NK-92 (cell line): ENCODE measurements around the gene STAC2.
"Not testable (repeated sequence)": the region's sequence is repeated elsewhere in the genome, so short reads cannot be mapped to it uniquely, and the experiment has no call there.

Experiments used
- DNase-seq: peaks from one replicate; lab custom pipeline; 2025; ENCODE audit not compliant: unreplicated experiment; lab: John Stamatoyannopoulos, UW

STAC2 gene

GRCh38 chr17:39191750-39192510 is 33.8 kb downstream of the STAC2 start:
- DNase-seq = no peak

- DNase-seq = no peak
Observed at GRCh38 chr17:39187152-39187830, 38.5 kb downstream of the STAC2 start.

- DNase-seq = no peak
Observed at GRCh38 chr17:39186481-39187002, 39.2 kb downstream of the STAC2 start.

- no peak for DNase-seq
Observed at GRCh38 chr17:39183720-39184119, 42.0 kb downstream of the STAC2 start.

GRCh38 chr17:39183045-39183444 is 42.7 kb downstream of the STAC2 start:
- DNase-seq = no peak

- no peak for DNase-seq
Observed at GRCh38 chr17:39181303-39181702, 44.4 kb downstream of the STAC2 start.

GRCh38 chr17:39178536-39178935 is 47.2 kb downstream of the STAC2 start:
- DNase-seq = no peak

- DNase-seq = no peak
Observed at GRCh38 chr17:39177256-39177655, 48.5 kb downstream of the STAC2 start.

GRCh38 chr17:39175695-39176093 is 50.1 kb downstream of the STAC2 start:
- DNase-seq = no peak

- DNase-seq = no peak
Observed at GRCh38 chr17:39174920-39175694, 50.6 kb downstream of the STAC2 start.

GRCh38 chr17:39173526-39174274 is 52.0 kb downstream of the STAC2 start:
- DNase-seq = no peak

GRCh38 chr17:39173080-39173479 is 52.7 kb downstream of the STAC2 start:
- DNase-seq = no peak

- no peak for DNase-seq
Observed at GRCh38 chr17:39171933-39172332, 53.8 kb downstream of the STAC2 start.

GRCh38 chr17:39170558-39170957 is 55.2 kb downstream of the STAC2 start:
- DNase-seq = no peak

- DNase-seq = no peak
Observed at GRCh38 chr17:39170109-39170508, 55.6 kb downstream of the STAC2 start.

- no peak for DNase-seq
Observed at GRCh38 chr17:39169518-39169917, 56.2 kb downstream of the STAC2 start.

- no peak for DNase-seq
Observed at GRCh38 chr17:39169101-39169500, 56.6 kb downstream of the STAC2 start.

- not testable (repeated sequence) for DNase-seq
Observed at GRCh38 chr17:39168503-39168902, 57.2 kb downstream of the STAC2 start.

GRCh38 chr17:39167476-39167875 is 58.3 kb downstream of the STAC2 start:
- no peak for DNase-seq

GRCh38 chr17:39166437-39167335 is 59.1 kb downstream of the STAC2 start:
- DNase-seq = no peak
